SU-DHL-6 (cell line): ENCODE data around the gene SURF2.

Source experiments
- EZH2phosphoT487 ChIP-seq: fragments of 200-600 bp; sonication (generic), shearing (Covaris generic); conservative IDR thresholded peaks from 2 replicates; pipeline ENCODE4 v1.6.1; 2018; ENCODE audit warnings: mild to moderate bottlenecking, antibody characterized with exemption, low read length, moderate library complexity, mixed read lengths
- TF ChIP-seq, protein P1 (sequence below): fragments of 200-600 bp; sonication (generic); IDR thresholded peaks from one replicate; pipeline ENCODE4 v1.5.1; 2017; ENCODE audit warnings: antibody characterized with exemption, mild to moderate bottlenecking, low read length, moderate library complexity; ENCODE audit not compliant: insufficient read depth, poor library complexity, severe bottlenecking

DNA sequence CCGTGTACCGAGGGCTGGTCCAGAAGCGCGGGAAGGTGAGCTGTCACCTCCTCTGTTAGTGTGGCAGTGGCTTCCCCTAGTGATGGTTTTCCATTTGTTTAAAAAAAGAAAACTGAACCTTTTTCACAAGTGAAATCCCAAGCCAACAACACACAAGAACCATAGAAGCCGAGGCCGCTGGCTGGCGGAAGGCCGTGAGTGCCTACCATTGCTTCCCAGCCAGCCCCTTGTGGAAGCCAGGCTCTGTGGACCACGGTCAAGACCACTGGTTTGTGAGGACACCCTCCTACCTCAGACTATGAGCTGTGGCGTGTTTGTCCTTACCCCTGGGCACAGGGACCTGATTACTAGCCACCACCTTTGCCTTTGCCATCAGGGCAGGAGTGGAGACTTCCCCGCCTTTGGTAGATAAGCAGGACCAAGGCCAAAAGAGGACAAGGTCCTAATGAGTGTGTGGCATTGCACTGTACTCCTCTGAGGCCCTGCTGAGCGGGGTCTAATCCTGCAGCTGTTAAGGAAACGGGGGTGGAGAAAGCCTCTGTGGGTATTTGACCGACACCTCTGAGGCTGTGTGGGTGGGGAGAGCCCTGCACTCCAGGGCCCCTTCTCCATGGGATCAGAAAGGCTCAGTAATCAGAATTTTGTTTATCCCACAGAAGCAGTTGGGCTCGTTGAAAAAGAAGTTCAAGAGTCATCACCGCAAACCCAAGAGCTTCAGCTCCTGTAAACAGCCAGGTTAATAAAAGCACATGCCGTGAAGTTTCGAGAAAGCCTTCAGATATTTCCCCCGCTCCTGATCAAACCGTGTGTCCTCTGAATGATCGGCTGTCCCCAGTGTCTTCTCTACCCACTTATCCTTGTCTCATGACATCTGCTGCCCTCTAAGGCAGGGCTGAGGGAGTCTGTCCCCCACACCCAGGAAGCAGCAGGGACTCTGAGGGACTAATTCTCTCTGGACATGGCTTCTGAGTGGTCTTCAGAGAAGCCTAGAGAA is 4.3 kb downstream of the SURF2 start:
- TF ChIP-seq, protein P1, sequence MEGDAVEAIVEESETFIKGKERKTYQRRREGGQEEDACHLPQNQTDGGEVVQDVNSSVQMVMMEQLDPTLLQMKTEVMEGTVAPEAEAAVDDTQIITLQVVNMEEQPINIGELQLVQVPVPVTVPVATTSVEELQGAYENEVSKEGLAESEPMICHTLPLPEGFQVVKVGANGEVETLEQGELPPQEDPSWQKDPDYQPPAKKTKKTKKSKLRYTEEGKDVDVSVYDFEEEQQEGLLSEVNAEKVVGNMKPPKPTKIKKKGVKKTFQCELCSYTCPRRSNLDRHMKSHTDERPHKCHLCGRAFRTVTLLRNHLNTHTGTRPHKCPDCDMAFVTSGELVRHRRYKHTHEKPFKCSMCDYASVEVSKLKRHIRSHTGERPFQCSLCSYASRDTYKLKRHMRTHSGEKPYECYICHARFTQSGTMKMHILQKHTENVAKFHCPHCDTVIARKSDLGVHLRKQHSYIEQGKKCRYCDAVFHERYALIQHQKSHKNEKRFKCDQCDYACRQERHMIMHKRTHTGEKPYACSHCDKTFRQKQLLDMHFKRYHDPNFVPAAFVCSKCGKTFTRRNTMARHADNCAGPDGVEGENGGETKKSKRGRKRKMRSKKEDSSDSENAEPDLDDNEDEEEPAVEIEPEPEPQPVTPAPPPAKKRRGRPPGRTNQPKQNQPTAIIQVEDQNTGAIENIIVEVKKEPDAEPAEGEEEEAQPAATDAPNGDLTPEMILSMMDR: no peak
- no peak for TF ChIP-seq EZH2phosphoT487
